Hepatic stellate cell (primary cell): ENCODE measurements around the gene MC1R.
"Not testable (repeated sequence)": the region's sequence is repeated elsewhere in the genome, so short reads cannot be mapped to it uniquely, and the experiment has no call there.

Experiments used
- DNase-seq: peaks from one replicate; pipeline ENCODE4 v3.0.0; 2011; ENCODE audit warnings: low spot score

Gene MC1R

DNA sequence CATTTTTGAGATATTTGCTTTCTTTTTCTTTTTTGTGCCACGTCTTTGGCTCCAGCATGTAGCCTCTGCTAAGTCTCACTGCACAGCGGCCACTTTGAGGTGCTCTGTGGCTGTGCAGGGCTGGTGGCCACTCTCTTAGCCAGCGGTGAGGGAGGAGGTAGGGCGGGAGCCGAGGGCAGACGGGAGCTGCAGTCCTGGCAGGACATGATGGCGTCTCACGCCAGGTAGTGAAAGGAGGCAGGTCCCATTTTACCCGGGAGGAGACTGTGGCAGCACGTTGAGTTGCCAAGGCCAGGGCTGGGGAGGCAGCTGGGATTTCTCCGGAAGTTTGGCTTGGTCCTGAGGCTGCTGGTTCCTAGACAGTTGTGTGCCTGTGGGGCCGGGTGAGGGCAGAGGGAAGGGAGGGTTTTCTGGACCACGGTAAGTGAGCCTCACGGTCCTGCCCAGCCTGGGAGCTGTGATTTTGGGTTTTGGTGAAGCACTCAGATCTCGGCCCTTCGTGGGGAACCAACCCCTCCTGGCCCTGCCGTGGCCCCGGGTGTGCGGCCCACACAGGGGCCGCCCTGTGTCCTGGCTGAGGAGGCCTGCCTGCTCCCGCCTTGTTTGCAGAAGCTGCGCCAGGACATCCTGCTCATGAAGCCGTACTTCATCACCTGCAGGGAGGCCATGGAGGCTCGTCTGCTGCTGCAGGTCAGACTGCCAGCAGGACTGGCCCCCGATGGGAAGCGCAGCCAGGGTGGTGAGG lies 44.3 kb downstream of the MC1R start:
- no peak for DNase-seq

DNA sequence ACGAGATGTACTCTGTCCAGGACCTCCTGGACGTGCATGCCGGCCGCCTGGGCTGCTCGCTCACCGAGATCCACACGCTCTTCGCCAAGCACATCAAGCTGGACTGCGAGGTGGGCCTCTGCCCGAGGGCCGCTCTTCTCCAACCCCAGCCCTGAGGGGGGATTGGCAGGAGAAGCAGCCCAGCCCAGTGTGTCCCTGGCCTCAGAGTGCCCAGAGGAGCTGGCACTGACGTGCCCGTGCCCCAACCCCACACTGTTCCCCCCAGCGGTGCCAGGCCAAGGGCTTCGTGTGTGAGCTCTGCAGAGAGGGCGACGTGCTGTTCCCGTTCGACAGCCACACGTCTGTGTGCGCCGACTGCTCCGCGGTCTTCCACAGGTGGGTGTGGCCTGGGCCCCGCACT lies 45.5 kb downstream of the MC1R start:
- no peak for DNase-seq

DNA sequence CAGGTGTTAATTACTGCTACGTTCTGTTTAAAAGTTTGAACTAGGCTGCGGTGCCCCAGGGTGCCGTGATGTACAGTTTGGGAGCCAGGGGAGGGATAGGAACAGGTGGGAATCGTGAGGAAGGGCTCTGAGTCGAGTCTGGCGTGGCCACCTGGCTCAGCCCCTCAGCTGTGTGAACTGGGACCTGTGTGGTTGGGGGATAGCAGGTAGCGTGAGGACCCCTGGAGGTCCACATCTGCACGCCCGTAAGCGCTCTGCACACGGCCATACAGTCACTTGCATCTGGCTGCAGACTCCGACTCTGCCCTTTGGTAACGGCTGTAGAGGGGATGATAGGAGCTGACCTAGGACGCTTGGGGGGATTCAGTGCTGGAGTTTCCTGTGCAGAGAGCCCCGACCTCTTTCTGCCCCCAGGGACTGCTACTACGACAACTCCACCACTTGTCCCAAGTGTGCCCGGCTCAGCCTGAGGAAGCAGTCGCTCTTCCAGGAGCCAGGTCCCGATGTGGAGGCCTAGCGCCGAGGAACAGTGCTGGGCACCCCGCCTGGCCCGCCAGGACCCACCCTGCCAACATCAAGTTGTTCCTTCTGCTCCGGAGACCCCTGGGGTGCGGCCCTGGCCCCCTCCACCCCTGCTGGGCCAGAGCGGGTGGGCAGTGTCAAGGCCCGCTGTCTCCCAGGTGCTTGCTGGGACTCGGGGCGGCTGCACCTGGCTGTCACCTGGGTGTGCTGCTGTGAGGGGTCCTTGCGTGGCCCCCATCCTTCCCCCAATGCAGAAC lies 47.0 kb downstream of the MC1R start:
- DNase-seq = no peak

DNA sequence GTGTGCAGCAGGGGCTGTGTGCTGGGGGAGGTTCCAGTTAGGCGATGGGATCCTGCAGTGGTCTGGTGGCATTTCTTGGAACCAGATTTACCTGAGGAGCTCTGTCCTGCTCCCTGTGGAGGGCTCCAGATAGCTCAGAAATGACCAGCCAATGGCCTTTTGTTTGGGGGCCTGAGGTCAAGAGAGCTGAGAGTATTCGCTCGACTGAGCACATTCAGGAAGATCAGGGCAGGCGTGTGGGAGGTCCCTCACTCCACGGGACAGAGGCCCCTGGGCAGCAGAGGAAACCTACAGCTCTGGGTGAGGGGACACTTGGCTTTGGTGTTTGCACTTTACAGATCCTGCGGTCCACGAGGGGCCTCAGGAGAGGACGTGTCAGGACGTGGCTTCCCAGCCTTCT lies 48.1 kb downstream of the MC1R start:
- no peak for DNase-seq

DNA sequence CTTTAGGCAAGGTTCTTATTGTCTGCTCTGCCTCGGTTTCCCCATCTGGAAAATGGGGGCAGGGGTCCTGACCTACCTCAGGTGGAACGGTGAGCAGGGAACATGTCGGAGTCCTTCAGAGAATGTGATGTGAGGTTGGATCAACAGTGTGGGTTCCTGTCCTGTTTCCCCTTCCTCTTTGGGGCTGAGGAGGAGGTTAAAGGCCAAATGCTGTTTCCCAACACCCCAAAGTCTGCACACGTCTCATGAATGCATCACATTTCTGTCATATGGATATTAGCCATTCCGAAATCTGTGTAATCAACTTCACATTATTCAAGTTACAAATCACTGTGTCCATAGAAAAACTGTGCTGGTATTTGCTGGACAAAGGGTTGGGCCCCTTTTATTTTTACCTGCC lies 48.8 kb downstream of the MC1R start:
- not testable (repeated sequence) for DNase-seq

DNA sequence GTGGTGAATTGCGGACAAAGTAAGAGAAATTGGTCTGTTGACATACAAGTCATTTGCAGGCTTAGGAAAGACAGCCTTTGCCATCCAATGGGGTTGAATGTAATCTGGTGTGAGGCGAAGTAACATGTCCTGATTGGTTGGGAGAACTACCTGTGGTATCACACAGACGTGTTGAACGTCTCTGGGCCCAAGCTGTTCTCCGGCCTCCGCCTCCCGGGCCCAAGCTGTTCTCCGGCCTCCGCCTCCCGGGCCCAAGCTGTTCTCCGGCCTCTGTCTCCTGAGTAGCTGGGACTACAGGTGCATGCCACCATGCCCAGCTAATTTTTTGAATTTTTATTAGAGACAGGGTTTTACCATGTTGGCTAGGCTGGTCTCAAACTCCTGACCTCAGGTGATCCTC lies 49.4 kb downstream of the MC1R start:
- not testable (repeated sequence) for DNase-seq

DNA sequence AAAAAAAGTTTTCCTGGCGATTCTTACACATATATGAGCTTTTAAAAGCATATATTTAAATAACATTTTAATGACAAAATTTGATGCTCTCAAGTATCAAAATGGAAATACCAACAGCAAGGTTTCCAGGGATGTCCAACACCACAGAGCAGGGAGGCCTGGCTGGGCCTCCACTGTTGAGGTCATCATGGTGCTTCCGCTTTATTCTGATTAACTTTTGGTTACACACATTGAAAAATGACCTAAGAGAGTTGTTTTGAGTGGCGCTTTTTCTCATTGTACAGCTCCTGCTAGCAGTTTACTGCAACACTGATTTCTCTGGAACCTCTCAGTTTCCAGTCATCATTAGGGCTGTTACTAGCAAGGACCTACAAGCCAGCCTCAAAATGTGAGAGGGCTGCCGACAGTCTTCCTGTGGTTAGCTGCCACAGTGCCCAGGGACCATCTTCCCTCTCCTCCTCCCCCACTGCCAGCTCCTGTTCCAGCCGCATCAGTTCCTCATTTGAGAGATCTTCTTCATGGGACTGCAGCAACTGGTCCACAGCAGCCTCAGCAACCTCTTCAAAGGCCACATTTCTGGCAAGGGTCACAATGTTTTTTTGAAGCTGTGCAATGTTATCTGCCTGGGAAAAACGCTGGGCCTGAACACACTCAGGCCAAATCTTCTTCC lies 51.2 kb downstream of the MC1R start:
- DNase-seq = no peak
